Measurements from ENCODE around the gene CCL16. TPM values are rescaled to one million over a fixed set of nuclear protein-coding genes. Genes with fewer than 3 reads are reported as not detected.
"Not testable (repeated sequence)": the region's sequence is repeated elsewhere in the genome, so short reads cannot be mapped to it uniquely, and the experiment has no call there.

CCL16 gene
- total and polyA plus RNA-seq, 4 donors: 0.14 to 0.20 (median 0.18) TPM; not detected in 1

DNA sequence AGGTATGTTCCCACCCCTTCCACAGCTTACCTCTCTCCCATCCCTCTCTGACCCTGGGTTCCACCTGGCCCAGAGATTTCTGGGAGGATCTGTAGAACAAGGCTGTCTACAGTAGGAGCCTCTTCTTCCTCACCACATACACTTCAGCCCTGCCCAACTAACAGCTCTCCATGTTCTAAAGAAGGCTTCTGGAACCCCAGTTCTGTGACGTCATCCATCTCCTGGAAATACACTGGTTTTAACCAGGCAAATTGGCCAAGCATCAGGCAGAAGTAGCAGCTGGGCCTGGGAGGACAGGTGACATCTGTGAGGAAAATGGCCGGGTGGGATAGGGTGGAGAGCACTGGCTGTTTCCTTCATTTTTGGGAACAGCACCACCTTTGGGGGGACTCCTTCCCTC, 37.8 kb downstream of the CCL16 start, which contains the start of gene LYZL6:
Gene LYZL6 (minus strand): TSS at position 177 of the 400 bp plus-strand sequence. CDS start 4,357 bp downstream, outside the sequence.
- Histone ChIP-seq H3K36me3 (ENCODE audit: control insufficient read depth in 4 of 4, insufficient read depth in 4 of 4, low read length in 4 of 4) (no peaks in the 10 kb centered on the region), H3K9ac (ENCODE audit: insufficient read depth in 1 of 2, low read length in 2 of 2) (no peak within 1 kb of the TSS), H3K27ac (ENCODE audit: low read depth in 1 of 2, low read length in 1 of 2) (no peak within 1 kb of the TSS), H3K4me1 (ENCODE audit: control insufficient read depth in 5 of 5, insufficient read depth in 5 of 5, low read length in 5 of 5) (no peaks in the 10 kb centered on the region), H3K27me3 (ENCODE audit: control insufficient read depth in 3 of 3, insufficient read depth in 3 of 3, low read length in 2 of 3) (no peaks in the 10 kb centered on the region), H3K9me3 (ENCODE audit: control insufficient read depth in 4 of 4, insufficient read depth in 3 of 4, low read length in 3 of 4) (no peaks in the 10 kb centered on the region), H3K4me3 (no peak within 1 kb of the TSS)
- TF ChIP-seq, protein P1, sequence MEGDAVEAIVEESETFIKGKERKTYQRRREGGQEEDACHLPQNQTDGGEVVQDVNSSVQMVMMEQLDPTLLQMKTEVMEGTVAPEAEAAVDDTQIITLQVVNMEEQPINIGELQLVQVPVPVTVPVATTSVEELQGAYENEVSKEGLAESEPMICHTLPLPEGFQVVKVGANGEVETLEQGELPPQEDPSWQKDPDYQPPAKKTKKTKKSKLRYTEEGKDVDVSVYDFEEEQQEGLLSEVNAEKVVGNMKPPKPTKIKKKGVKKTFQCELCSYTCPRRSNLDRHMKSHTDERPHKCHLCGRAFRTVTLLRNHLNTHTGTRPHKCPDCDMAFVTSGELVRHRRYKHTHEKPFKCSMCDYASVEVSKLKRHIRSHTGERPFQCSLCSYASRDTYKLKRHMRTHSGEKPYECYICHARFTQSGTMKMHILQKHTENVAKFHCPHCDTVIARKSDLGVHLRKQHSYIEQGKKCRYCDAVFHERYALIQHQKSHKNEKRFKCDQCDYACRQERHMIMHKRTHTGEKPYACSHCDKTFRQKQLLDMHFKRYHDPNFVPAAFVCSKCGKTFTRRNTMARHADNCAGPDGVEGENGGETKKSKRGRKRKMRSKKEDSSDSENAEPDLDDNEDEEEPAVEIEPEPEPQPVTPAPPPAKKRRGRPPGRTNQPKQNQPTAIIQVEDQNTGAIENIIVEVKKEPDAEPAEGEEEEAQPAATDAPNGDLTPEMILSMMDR (IDR thresholded peaks at IDR 0.05; ENCODE audit: control extremely low read depth, extremely low read depth): no peak
- ATAC-seq (ENCODE audit: insufficient read depth, low FRiP score): no peak
- no peak for DNase-seq
- 81 to 88% methylated on average over 2 of the region's 2 CpGs for WGBS, 2 donors

DNA sequence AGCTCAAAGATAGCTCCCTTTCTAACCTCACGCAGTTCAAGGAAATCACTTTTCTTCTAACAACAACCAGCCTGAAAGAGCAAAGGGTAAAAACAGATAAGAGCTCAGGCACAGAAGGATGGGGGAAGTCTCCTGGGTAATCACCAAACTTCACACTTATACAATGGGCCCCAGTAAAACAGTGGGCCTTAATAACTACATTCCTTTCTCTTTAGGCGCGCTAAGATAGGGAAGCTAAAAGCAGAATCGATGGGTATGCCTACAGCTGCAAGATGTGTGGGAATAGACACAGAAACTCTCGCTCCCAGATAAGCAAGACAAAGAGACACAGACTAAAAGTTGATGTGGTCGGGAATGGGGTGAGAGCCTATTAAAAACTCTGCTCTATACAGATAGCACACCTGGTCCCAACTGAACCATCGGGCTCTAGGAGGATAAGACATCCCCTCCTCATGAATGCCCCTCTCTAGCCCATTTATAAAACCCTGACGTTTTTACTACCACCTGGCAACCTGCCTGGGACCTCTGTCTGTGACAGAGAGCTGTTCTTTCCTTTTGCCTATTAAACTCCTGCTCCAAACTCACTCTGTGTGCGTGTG, 38.6 kb downstream of the CCL16 start:
- 66 to 70% methylated on average over 9 of the region's 9 CpGs for WGBS, 2 donors
- no peaks in the 10 kb centered on the region for H3K4me1 ChIP-seq (ENCODE audit: control insufficient read depth in 5 of 5, insufficient read depth in 5 of 5, low read length in 5 of 5)
- DNase-seq: no peak
- no peak for ATAC-seq (ENCODE audit: insufficient read depth, low FRiP score)
- no peaks in the 10 kb centered on the region for H3K36me3 ChIP-seq (ENCODE audit: control insufficient read depth in 4 of 4, insufficient read depth in 4 of 4, low read length in 4 of 4)
- TF ChIP-seq, protein P1 (IDR thresholded peaks at IDR 0.05; ENCODE audit: control extremely low read depth, extremely low read depth): no peak
- no peaks in the 10 kb centered on the region for H3K9me3 ChIP-seq (ENCODE audit: control insufficient read depth in 4 of 4, insufficient read depth in 3 of 4, low read length in 3 of 4)
- H3K4me3 ChIP-seq: no peak overlapping the region
- no peak overlapping the region for H3K9ac ChIP-seq (ENCODE audit: insufficient read depth in 1 of 2, low read length in 2 of 2)
- H3K27me3 ChIP-seq (ENCODE audit: control insufficient read depth in 3 of 3, insufficient read depth in 3 of 3, low read length in 2 of 3): no peaks in the 10 kb centered on the region
- no peak overlapping the region for H3K27ac ChIP-seq (ENCODE audit: low read depth in 1 of 2, low read length in 1 of 2)

DNA sequence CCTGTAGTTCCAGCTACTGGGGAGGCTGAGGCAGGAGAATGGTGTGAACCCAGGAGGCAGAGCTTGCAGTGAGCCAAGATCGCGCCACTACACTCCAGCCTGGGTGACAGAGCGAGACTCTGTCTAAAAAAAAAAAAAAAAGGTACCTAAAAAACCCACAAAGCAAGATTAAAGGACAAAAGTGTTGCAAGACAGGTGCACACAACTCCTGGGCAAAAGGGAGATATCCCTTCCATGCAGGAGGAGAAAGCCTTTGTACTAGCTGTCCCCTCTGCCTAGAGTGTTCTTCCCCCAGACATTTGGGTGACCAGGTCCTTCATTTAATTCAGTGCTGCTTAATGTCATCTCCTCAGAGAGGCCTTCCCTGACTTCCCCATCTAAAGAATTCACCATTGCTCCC, 42.8 kb downstream of the CCL16 start:
- ATAC-seq (ENCODE audit: insufficient read depth, low FRiP score); H3K9me3 ChIP-seq (ENCODE audit: control insufficient read depth in 4 of 4, insufficient read depth in 3 of 4, low read length in 3 of 4): not testable (repeated sequence)
- 94 to 97% methylated on average over 3 of the region's 3 CpGs for WGBS, 2 donors

DNA sequence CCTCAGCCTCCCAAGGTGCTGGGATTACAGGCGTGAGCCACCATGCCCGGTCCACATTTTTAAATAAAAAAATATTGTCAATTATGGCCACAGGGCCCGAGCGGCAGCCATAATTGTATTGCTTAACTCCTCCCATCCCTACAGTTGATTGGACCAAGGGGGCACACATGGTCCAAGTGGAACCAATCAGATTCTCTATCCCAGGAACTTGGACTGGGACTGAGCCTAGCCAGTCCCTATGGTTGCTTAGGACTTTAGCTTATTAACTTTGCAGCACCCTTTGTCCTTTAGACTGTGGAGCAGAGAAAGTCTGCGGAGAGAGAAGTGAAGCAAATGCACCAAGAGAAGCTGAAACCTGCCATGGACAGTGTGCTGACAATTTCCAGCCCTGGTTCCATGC, 45.2 kb downstream of the CCL16 start:
- 94 to 95% methylated on average over 5 of the region's 5 CpGs for WGBS, 2 donors
- DNase-seq (no peak), ATAC-seq (ENCODE audit: insufficient read depth, low FRiP score) (no peak)
- no peak overlapping the region for H3K9ac ChIP-seq (ENCODE audit: insufficient read depth in 1 of 2, low read length in 2 of 2)
- H3K4me3 ChIP-seq: no peak overlapping the region
- TF ChIP-seq, protein P1 (IDR thresholded peaks at IDR 0.05; ENCODE audit: control extremely low read depth, extremely low read depth): no peak
- no peaks in the 10 kb centered on the region for H3K36me3 ChIP-seq (ENCODE audit: control insufficient read depth in 4 of 4, insufficient read depth in 4 of 4, low read length in 4 of 4)
- H3K27me3 ChIP-seq (ENCODE audit: control insufficient read depth in 3 of 3, insufficient read depth in 3 of 3, low read length in 2 of 3): no peaks in the 10 kb centered on the region
- H3K9me3 ChIP-seq (ENCODE audit: control insufficient read depth in 4 of 4, insufficient read depth in 3 of 4, low read length in 3 of 4): no peaks in the 10 kb centered on the region
- H3K4me1 ChIP-seq (ENCODE audit: control insufficient read depth in 5 of 5, insufficient read depth in 5 of 5, low read length in 5 of 5): peaks cover 0 to 19% (median 6%) of the 10 kb centered on the region in 5 donors
- no peak overlapping the region for H3K27ac ChIP-seq (ENCODE audit: low read depth in 1 of 2, low read length in 1 of 2)

More for the DNA sequence above, 42.8 kb downstream of the CCL16 start:
- H3K4me3 ChIP-seq; DNase-seq; H3K27me3 ChIP-seq (ENCODE audit: control insufficient read depth in 3 of 3, insufficient read depth in 3 of 3, low read length in 2 of 3); H3K27ac ChIP-seq (ENCODE audit: low read depth in 1 of 2, low read length in 1 of 2); H3K4me1 ChIP-seq (ENCODE audit: control insufficient read depth in 5 of 5, insufficient read depth in 5 of 5, low read length in 5 of 5); H3K36me3 ChIP-seq (ENCODE audit: control insufficient read depth in 4 of 4, insufficient read depth in 4 of 4, low read length in 4 of 4); H3K9ac ChIP-seq (ENCODE audit: insufficient read depth in 1 of 2, low read length in 2 of 2): not testable (repeated sequence)
